Measurements from ENCODE around the gene HIBCH. TPM values are rescaled to one million over a fixed set of nuclear protein-coding genes. Genes with fewer than 3 reads are reported as not detected.
A peak's percentile ranks its signal among the peaks of the same experiment; 100 is the strongest.

The HIBCH gene
- total and polyA plus RNA-seq, 2 of the 13 experiments (the other 11 are each of a cell fraction or from before 2014, with no cell fraction given) = 18.8 to 49.5 TPM

- TF ChIP-seq, protein P1, sequence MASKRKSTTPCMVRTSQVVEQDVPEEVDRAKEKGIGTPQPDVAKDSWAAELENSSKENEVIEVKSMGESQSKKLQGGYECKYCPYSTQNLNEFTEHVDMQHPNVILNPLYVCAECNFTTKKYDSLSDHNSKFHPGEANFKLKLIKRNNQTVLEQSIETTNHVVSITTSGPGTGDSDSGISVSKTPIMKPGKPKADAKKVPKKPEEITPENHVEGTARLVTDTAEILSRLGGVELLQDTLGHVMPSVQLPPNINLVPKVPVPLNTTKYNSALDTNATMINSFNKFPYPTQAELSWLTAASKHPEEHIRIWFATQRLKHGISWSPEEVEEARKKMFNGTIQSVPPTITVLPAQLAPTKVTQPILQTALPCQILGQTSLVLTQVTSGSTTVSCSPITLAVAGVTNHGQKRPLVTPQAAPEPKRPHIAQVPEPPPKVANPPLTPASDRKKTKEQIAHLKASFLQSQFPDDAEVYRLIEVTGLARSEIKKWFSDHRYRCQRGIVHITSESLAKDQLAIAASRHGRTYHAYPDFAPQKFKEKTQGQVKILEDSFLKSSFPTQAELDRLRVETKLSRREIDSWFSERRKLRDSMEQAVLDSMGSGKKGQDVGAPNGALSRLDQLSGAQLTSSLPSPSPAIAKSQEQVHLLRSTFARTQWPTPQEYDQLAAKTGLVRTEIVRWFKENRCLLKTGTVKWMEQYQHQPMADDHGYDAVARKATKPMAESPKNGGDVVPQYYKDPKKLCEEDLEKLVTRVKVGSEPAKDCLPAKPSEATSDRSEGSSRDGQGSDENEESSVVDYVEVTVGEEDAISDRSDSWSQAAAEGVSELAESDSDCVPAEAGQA (IDR thresholded peaks at IDR 0.05; ENCODE audit: low read depth) = no peak
- TF ChIP-seq, protein P1 (CRISPR knock-in tag; IDR thresholded peaks at IDR 0.05; ENCODE audit: borderline replicate concordance) = 0 out of 2 replicates have a peak, but pooled peaks have one; percentile 56
- TF ChIP-seq ZNF30 (CRISPR knock-in tag; IDR thresholded peaks at IDR 0.05) = no peak
- TF ChIP-seq TOPORS (CRISPR knock-in tag; IDR thresholded peaks at IDR 0.05) = peak; percentile 58; the same call in 1 of the 2 replicates
- TF ChIP-seq NFYB (CRISPR knock-in tag; IDR thresholded peaks at IDR 0.05) = peak; percentile 25; the same call in 1 of the 2 replicates
- no peak for TF ChIP-seq ZNF569 (CRISPR knock-in tag; IDR thresholded peaks at IDR 0.05; ENCODE audit: borderline replicate concordance)
- TF ChIP-seq ARHGAP35 (CRISPR knock-in tag; IDR thresholded peaks at IDR 0.05; ENCODE audit: borderline replicate concordance) = peak; percentile 54; the same call in 1 of the 2 replicates
- TF ChIP-seq, protein P2, sequence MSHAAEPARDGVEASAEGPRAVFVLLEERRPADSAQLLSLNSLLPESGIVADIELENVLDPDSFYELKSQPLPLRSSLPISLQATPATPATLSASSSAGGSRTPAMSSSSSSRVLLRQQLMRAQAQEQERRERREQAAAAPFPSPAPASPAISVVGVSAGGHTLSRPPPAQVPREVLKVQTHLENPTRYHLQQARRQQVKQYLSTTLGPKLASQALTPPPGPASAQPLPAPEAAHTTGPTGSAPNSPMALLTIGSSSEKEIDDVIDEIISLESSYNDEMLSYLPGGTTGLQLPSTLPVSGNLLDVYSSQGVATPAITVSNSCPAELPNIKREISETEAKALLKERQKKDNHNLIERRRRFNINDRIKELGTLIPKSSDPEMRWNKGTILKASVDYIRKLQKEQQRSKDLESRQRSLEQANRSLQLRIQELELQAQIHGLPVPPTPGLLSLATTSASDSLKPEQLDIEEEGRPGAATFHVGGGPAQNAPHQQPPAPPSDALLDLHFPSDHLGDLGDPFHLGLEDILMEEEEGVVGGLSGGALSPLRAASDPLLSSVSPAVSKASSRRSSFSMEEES (CRISPR knock-in tag; IDR thresholded peaks at IDR 0.05) = no peak; the same call in none of the 2 replicates
- 0 out of 2 replicates have a peak, but pooled peaks have one; percentile 69 for TF ChIP-seq REXO4 (CRISPR knock-in tag; IDR thresholded peaks at IDR 0.05; ENCODE audit: borderline replicate concordance)
- TF ChIP-seq FOSL1 (CRISPR knock-in tag; IDR thresholded peaks at IDR 0.05; ENCODE audit: borderline replicate concordance) = no peak
- no peak for TF ChIP-seq ZNF850 (CRISPR knock-in tag; conservative IDR thresholded peaks at IDR 0.05)
- peak; percentile 28; the same call in 1 of the 2 replicates for TF ChIP-seq CCDC6 (CRISPR knock-in tag; IDR thresholded peaks at IDR 0.05)
- no peak for TF ChIP-seq RERE (CRISPR knock-in tag; IDR thresholded peaks at IDR 0.05; ENCODE audit: low read depth)
- TF ChIP-seq THAP7 (CRISPR knock-in tag; IDR thresholded peaks at IDR 0.05) = peak; percentile 76; the same call in 1 of the 2 replicates
These were observed 139.1 kb downstream of the HIBCH start (continued) for GRCh38 chr2:190180313-190181122.
